Osteocyte (in vitro differentiated cells): ENCODE measurements around the gene PAGE1. TPM values are rescaled to one million over a fixed set of nuclear protein-coding genes. Genes with fewer than 3 reads are reported as not detected.
A peak's percentile ranks its signal among the peaks of the same experiment; 100 is the strongest.

ENCODE experiments used
- DNase-seq: peaks from one replicate; pipeline ENCODE4 v3.0.0; 2021; ENCODE audit warnings: mixed read lengths; ENCODE audit not compliant: unreplicated experiment; ENCODE audit errors: extremely low spot score
- H3K27ac Mint-ChIP-seq: one replicate; pipeline ENCODE4 v1.8.0; 2021; ENCODE audit warnings: mild to moderate bottlenecking, mixed read lengths; ENCODE audit not compliant: unreplicated experiment
- H3K27me3 Mint-ChIP-seq: one replicate; pipeline ENCODE4 v1.8.0; 2021; ENCODE audit warnings: mixed read lengths; ENCODE audit not compliant: unreplicated experiment
- H3K36me3 Mint-ChIP-seq: one replicate; pipeline ENCODE4 v1.8.0; 2021; ENCODE audit warnings: mixed read lengths; ENCODE audit not compliant: unreplicated experiment
- H3K4me1 Mint-ChIP-seq: one replicate; pipeline ENCODE4 v1.8.0; 2021; ENCODE audit warnings: mixed read lengths; ENCODE audit not compliant: unreplicated experiment
- H3K4me3 Mint-ChIP-seq: one replicate; pipeline ENCODE4 v1.8.0; 2021; ENCODE audit warnings: mild to moderate bottlenecking, moderate library complexity, mixed read lengths; ENCODE audit not compliant: unreplicated experiment
- H3K9me3 Mint-ChIP-seq: one replicate; pipeline ENCODE4 v1.8.0; 2021; ENCODE audit warnings: mixed read lengths; ENCODE audit not compliant: unreplicated experiment
- total RNA-seq: library from RNA; stranded (reverse); gene quantifications from 2 replicates; pipeline ENCODE4 v1.2.1, GENCODE V29; 2021
- TF ChIP-seq, protein P1 (sequence below): fragments of 200-600 bp; sonication (generic); IDR thresholded peaks from 2 replicates; pipeline ENCODE4 v1.5.0; 2021; ENCODE audit warnings: antibody characterized with exemption, mild to moderate bottlenecking, moderate library complexity

The PAGE1 gene
- total RNA-seq, 1 donor from 2014 or later, result not detected

DNA sequence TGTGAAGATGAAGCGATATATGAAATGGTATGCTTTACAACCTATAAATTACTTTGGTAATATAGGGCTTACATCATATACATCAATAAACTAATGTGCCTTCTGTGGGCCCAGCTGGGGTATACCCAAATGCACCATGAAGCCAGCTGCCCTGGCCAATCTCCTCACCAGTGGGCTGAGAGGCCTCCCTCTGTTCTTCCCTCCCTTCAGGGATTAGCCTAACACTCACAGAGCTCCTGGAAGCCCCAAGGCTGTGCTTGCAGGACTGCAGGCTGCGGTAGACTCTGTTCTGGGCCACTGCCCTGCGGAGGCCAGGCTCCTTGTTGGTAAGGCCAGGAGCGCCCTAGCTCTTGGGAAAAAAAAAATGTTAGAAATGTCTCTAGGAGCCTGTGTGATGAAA, 33.9 kb downstream of the PAGE1 start:
- Mint-ChIP-seq H3K27me3 (no peaks in the 10 kb centered on the region), H3K4me3 (no peak overlapping the region), H3K9me3 (peaks cover 10% of the 10 kb centered on the region), H3K27ac (no peak overlapping the region), H3K36me3 (no peaks in the 10 kb centered on the region), H3K4me1 (no peaks in the 10 kb centered on the region)
- no peak for DNase-seq
- TF ChIP-seq, protein P1, sequence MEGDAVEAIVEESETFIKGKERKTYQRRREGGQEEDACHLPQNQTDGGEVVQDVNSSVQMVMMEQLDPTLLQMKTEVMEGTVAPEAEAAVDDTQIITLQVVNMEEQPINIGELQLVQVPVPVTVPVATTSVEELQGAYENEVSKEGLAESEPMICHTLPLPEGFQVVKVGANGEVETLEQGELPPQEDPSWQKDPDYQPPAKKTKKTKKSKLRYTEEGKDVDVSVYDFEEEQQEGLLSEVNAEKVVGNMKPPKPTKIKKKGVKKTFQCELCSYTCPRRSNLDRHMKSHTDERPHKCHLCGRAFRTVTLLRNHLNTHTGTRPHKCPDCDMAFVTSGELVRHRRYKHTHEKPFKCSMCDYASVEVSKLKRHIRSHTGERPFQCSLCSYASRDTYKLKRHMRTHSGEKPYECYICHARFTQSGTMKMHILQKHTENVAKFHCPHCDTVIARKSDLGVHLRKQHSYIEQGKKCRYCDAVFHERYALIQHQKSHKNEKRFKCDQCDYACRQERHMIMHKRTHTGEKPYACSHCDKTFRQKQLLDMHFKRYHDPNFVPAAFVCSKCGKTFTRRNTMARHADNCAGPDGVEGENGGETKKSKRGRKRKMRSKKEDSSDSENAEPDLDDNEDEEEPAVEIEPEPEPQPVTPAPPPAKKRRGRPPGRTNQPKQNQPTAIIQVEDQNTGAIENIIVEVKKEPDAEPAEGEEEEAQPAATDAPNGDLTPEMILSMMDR, result no peak

- H3K27ac Mint-ChIP-seq, result no peak overlapping the region
- no peaks in the 10 kb centered on the region for H3K4me1 Mint-ChIP-seq
- no peaks in the 10 kb centered on the region for H3K36me3 Mint-ChIP-seq
- no peak overlapping the region for H3K4me3 Mint-ChIP-seq
- TF ChIP-seq, protein P1, result no peak
- no peak for DNase-seq
- H3K9me3 Mint-ChIP-seq, result peaks cover 4% of the 10 kb centered on the region
- H3K27me3 Mint-ChIP-seq, result no peaks in the 10 kb centered on the region
These were observed 36.0 kb downstream of the PAGE1 start for GRCh38 chrX:49659771-49660170.

- Mint-ChIP-seq H3K4me1 (no peaks in the 10 kb centered on the region), H3K27me3 (no peaks in the 10 kb centered on the region), H3K4me3 (no peak overlapping the region), H3K9me3 (peaks cover 4% of the 10 kb centered on the region), H3K27ac (no peak overlapping the region), H3K36me3 (no peaks in the 10 kb centered on the region)
- DNase-seq, result peak; percentile 13
- TF ChIP-seq, protein P1, result no peak
These were observed 39.3 kb downstream of the PAGE1 start for GRCh38 chrX:49656533-49656932.

DNA sequence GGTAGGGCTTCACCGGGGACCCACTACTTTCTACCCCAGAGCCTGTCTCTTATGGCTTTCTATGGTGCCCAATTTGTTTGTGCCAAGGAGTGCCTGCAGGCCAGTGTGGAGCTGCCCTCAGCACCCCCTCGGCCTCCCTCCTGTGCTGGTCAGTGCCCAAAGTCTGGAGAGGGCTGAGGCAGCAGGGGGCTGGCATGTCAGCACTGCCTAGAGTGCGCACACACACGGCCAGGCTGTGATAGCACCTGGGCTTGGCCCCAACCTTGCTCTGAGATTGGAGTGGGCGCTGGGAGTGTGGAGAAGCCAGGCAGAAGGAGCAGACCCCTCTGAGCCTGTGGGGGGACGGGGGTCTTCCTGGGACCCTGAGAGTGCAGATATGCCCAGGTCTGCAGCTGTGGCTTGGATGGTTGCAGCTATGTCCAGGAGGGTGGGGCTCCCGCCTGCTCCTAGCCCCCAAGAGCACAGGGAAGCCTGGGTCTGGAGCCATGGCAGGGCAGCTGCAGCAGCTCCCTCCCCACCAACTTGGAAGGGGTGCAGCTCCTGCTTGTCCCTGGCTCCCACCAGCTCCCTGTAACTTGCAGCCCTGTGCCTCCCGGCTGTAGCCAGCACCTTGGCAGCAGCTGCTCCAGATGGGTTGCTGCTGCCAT, 50.7 kb downstream of the PAGE1 start:
- Mint-ChIP-seq H3K4me3 (no peak overlapping the region), H3K9me3 (no peaks in the 10 kb centered on the region), H3K36me3 (no peaks in the 10 kb centered on the region), H3K4me1 (no peaks in the 10 kb centered on the region), H3K27me3 (no peaks in the 10 kb centered on the region), H3K27ac (no peak overlapping the region)
- TF ChIP-seq, protein P1, result no peak
- DNase-seq, result no peak

Other genes starting within 250 kb of the PAGE1 start
- gene GAGE12C, start 163.8 kb downstream of the PAGE1 start, total RNA-seq, result not detected in 2 replicates
- gene GAGE12D, start 154.3 kb downstream of the PAGE1 start, total RNA-seq, result not detected in 2 replicates
- not detected in 2 replicates for gene GAGE12E, start 144.7 kb downstream of the PAGE1 start, total RNA-seq
- gene GAGE12F, start 135.1 kb downstream of the PAGE1 start, total RNA-seq, result not detected in 2 replicates
- not detected in 2 replicates for gene GAGE12G, start 125.6 kb downstream of the PAGE1 start, total RNA-seq
- gene GAGE12H, start 116.0 kb downstream of the PAGE1 start, total RNA-seq, result not detected in 2 replicates
- gene GAGE2A, start 106.5 kb downstream of the PAGE1 start, total RNA-seq, result not detected in 2 replicates
- not detected in 2 replicates for gene GAGE1, start 97.0 kb downstream of the PAGE1 start, total RNA-seq
- gene PAGE4, start 133.3 kb upstream of the PAGE1 start, total RNA-seq, result not detected in 2 replicates
- 4.5 and 4.6 TPM in 2 replicates for gene USP27X, start 183.5 kb upstream of the PAGE1 start, total RNA-seq
- gene CLCN5, start 226.6 kb upstream of the PAGE1 start, total RNA-seq, result 12.5 and 13.1 TPM in 2 replicates